ENCODE results near the gene EPC2. TPM values are rescaled to one million over a fixed set of nuclear protein-coding genes. Genes with fewer than 3 reads are reported as not detected.
"Not testable (repeated sequence)": the region's sequence is repeated elsewhere in the genome, so short reads cannot be mapped to it uniquely, and the experiment has no call there.

The EPC2 gene
- total RNA-seq, 1 experiment from 2014 or later: 19.6 TPM

GRCh38 chr2:148646231-148646559 is 1.6 kb downstream of the EPC2 start:
- POLR2A ChIA-PET: interaction anchor here (0.6 to 1.0 kb wide), 2 partner anchors 17 to 1774 kb away, joined by 3 read pairs; no protein-coding TSS in a partner anchor
- peaks cover 11% of the 10 kb centered on the region; the same call in 1 of the 2 replicates for H4K20me1 ChIP-seq (ENCODE audit: insufficient read depth)
- RAD21 ChIA-PET (ENCODE audit: low non-redundant PET in 1 of 2, low total read pairs in 2 of 2, uncharacterized antibody in 2 of 2, unreplicated experiment in 2 of 2): no interaction called here

GRCh38 chr2:148647711-148648110 is 3.2 kb downstream of the EPC2 start:
- H3K36me3 ChIP-seq (ENCODE audit: control insufficient read depth in 1 of 2, insufficient read depth in 2 of 2, low read length in 2 of 2); H3K27me3 ChIP-seq (ENCODE audit: insufficient read depth, low read length); H3K9ac ChIP-seq (ENCODE audit: low read length); H3K9me3 ChIP-seq (ENCODE audit: control insufficient read depth in 1 of 2, insufficient read depth in 1 of 2, low read depth in 1 of 2, low read length in 2 of 2); POLR2A ChIA-PET; H3K4me2 ChIP-seq (ENCODE audit: low read length); H3K27ac ChIP-seq (ENCODE audit: low read depth, low read length); DNase-seq (ENCODE audit: low read depth, low spot score); H3K9me2 ChIP-seq (ENCODE audit: insufficient read depth); CTCF ChIA-PET; ATAC-seq; intact Hi-C loops (cut with micrococcal nuclease); H2AFZ ChIP-seq (ENCODE audit: low read depth, low read length, poor library complexity, severe bottlenecking); RAD21 ChIA-PET (ENCODE audit: low non-redundant PET in 1 of 2, low total read pairs in 2 of 2, uncharacterized antibody in 2 of 2, unreplicated experiment in 2 of 2); H3K4me3 ChIP-seq (replicated peaks in 1 of 2; ENCODE audit: low read depth in 1 of 2, low read length in 2 of 2): not testable (repeated sequence)
- peaks cover 17 to 24% of the 10 kb centered on the region in 2 experiments for H3K4me1 ChIP-seq (ENCODE audit: control insufficient read depth in 1 of 2, insufficient read depth in 2 of 2, low read length in 2 of 2)
- peaks cover 74% of the 10 kb centered on the region for H3K79me2 ChIP-seq (ENCODE audit: insufficient read depth, low read length)
- H4K20me1 ChIP-seq (ENCODE audit: insufficient read depth): peaks cover 18% of the 10 kb centered on the region; the same call in 1 of the 2 replicates
- BruUV-seq (replicated peaks): TSS peak; percentile 6

More at GRCh38 chr2:148646231-148646559, 1.6 kb downstream of the EPC2 start:
- Histone ChIP-seq H3K9me3 (ENCODE audit: control insufficient read depth in 1 of 2, insufficient read depth in 1 of 2, low read depth in 1 of 2, low read length in 2 of 2) (no peaks in the 10 kb centered on the region), H3K4me1 (ENCODE audit: control insufficient read depth in 1 of 2, insufficient read depth in 2 of 2, low read length in 2 of 2) (peaks cover 26 to 33% of the 10 kb centered on the region in 2 experiments), H3K27me3 (ENCODE audit: insufficient read depth, low read length) (no peaks in the 10 kb centered on the region), H3K27ac (ENCODE audit: low read depth, low read length) (no peak overlapping the region), H3K9me2 (ENCODE audit: insufficient read depth) (no peaks in the 10 kb centered on the region), H3K9ac (ENCODE audit: low read length) (peak overlapping the region; percentile 76), H3K4me2 (ENCODE audit: low read length) (peak overlapping the region; percentile 95), H3K79me2 (ENCODE audit: insufficient read depth, low read length) (peaks cover 59% of the 10 kb centered on the region), H2AFZ (ENCODE audit: low read depth, low read length, poor library complexity, severe bottlenecking) (no peak overlapping the region), H3K36me3 (ENCODE audit: control insufficient read depth in 1 of 2, insufficient read depth in 2 of 2, low read length in 2 of 2) (no peaks in the 10 kb centered on the region), H3K4me3 (replicated peaks in 1 of 2; ENCODE audit: low read depth in 1 of 2, low read length in 2 of 2) (peak overlapping the region; percentile 77 to 97)
- DNase-seq (ENCODE audit: low read depth, low spot score): no peak
- intact Hi-C loops (cut with micrococcal nuclease): no loop called here
- CTCF ChIA-PET: interaction anchor here (1.9 kb wide), 1 partner anchor 137 kb away, joined by 7 read pairs; no protein-coding TSS in a partner anchor
- TF ChIP-seq CBX3 (IDR thresholded peaks at IDR 0.05; ENCODE audit: low read depth) (no peak), EGR1 (IDR thresholded peaks at IDR 0.05; ENCODE audit: low read depth) (no peak), EZH2 (IDR thresholded peaks at IDR 0.05) (no peak), YY1 (IDR thresholded peaks at IDR 0.05; ENCODE audit: extremely low read depth, insufficient replicate concordance, low read depth, low read length) (no peak), JUND (IDR thresholded peaks at IDR 0.05) (no peak), ZNF274 (IDR thresholded peaks at IDR 0.05; ENCODE audit: low read depth, low read length) (no peak)
- TF ChIP-seq, protein P1, sequence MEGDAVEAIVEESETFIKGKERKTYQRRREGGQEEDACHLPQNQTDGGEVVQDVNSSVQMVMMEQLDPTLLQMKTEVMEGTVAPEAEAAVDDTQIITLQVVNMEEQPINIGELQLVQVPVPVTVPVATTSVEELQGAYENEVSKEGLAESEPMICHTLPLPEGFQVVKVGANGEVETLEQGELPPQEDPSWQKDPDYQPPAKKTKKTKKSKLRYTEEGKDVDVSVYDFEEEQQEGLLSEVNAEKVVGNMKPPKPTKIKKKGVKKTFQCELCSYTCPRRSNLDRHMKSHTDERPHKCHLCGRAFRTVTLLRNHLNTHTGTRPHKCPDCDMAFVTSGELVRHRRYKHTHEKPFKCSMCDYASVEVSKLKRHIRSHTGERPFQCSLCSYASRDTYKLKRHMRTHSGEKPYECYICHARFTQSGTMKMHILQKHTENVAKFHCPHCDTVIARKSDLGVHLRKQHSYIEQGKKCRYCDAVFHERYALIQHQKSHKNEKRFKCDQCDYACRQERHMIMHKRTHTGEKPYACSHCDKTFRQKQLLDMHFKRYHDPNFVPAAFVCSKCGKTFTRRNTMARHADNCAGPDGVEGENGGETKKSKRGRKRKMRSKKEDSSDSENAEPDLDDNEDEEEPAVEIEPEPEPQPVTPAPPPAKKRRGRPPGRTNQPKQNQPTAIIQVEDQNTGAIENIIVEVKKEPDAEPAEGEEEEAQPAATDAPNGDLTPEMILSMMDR (IDR thresholded peaks at IDR 0.05 in 2 of 3, conservative IDR thresholded peaks at IDR 0.05 in 1 of 3; ENCODE audit: borderline replicate concordance in 1 of 3, insufficient read depth in 1 of 3, low read depth in 2 of 3, low read length in 2 of 3): no peak
- no peak for ATAC-seq
- TSS peak; percentile 64 for BruUV-seq (replicated peaks)

Measured in HCT116 (cell line).